WERI-Rb-1 (cell line): ENCODE data around the gene TACC3.
A peak's percentile ranks its signal among the peaks of the same experiment; 100 is the strongest.

Source experiments
- DNase-seq: peaks from one replicate; pipeline ENCODE4 v3.0.0-alpha.2; 2020
- H3K27ac ChIP-seq: fragments of 250-450 bp; sonication (Bioruptor Pico); 2 replicates; pipeline ENCODE4 v1.5.1; 2020; ENCODE audit warnings: mild to moderate bottlenecking, moderate library complexity
- H3K27me3 ChIP-seq: fragments of 250-450 bp; sonication (Bioruptor Pico); 2 replicates; pipeline ENCODE4 v1.5.1; 2021; ENCODE audit warnings: mild to moderate bottlenecking, low read depth, moderate library complexity; ENCODE audit not compliant: insufficient read depth, severe bottlenecking
- H3K36me3 ChIP-seq: fragments of 250-450 bp; sonication (Bioruptor Pico); 2 replicates; pipeline ENCODE4 v1.5.1; 2020; ENCODE audit warnings: mild to moderate bottlenecking, moderate library complexity
- H3K4me3 ChIP-seq: 2 replicates; pipeline ENCODE4 v1.5.1; 2011; ENCODE audit warnings: low read depth, mild to moderate bottlenecking, control low read depth, low read length
- H3K9me3 ChIP-seq: fragments of 250-450 bp; sonication (Bioruptor Pico); 2 replicates; pipeline ENCODE4 v1.5.1; 2021; ENCODE audit warnings: mild to moderate bottlenecking, moderate library complexity; ENCODE audit not compliant: severe bottlenecking
- CTCF ChIP-seq: IDR thresholded peaks from 2 replicates; pipeline ENCODE4 v1.5.1; 2011; ENCODE audit warnings: low read depth, mild to moderate bottlenecking, control low read depth, inconsistent platforms, low read length

TACC3 gene

DNA sequence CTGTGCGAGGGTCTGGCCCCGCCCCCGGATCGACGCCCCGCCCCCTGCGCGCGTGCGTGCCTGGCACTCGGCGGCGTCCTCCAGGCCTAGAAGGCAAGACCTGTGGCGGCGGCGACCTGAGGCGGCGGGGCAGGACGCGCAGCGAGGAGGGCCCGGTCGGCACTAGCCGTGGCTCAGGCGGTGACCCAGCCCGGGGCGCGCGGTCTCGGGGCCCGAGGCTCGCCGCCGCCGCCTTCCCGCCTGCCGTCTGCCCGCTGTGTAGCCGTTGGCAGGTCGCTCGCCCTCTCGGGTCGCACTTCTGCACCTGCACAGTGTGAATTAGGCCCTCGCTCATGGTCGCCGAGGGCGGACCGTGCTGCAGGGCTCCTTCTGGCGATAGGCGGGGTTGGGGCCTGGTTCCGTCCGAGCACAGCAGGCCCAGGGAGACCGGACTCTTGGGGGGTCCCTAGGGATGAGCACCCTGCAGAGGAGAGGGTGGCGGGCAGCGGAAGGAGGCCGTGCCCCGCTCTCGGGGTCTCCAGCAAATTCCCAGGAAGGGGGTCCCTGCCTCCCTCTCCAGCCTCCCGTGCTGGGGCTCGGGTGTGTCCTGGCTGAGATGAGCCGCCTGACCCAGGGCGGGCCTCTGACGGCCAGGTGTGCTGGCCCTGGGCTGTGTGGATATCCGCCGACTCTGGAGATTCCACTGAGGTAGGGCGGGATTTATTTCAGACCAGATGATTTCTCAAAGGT lies 36.7 kb upstream of the TACC3 start:
- peak; percentile 59 for DNase-seq
- Histone ChIP-seq H3K27me3 (no peaks in the 10 kb centered on the region), H3K9me3 (no peaks in the 10 kb centered on the region), H3K27ac (no peak overlapping the region), H3K4me3 (no peak overlapping the region), H3K36me3 (peaks cover 6% of the 10 kb centered on the region; the same call in 1 of the 2 replicates)
- no peak for TF ChIP-seq CTCF

- Histone ChIP-seq H3K36me3 (peaks cover 13% of the 10 kb centered on the region), H3K9me3 (no peaks in the 10 kb centered on the region), H3K27me3 (no peaks in the 10 kb centered on the region), H3K4me3 (no peak overlapping the region), H3K27ac (no peak overlapping the region; the same call in 1 of the 2 replicates)
- DNase-seq: peak; percentile 74
- no peak for TF ChIP-seq CTCF
Measured at GRCh38 chr4:1685235-1686150, 35.8 kb upstream of the TACC3 start.

DNA sequence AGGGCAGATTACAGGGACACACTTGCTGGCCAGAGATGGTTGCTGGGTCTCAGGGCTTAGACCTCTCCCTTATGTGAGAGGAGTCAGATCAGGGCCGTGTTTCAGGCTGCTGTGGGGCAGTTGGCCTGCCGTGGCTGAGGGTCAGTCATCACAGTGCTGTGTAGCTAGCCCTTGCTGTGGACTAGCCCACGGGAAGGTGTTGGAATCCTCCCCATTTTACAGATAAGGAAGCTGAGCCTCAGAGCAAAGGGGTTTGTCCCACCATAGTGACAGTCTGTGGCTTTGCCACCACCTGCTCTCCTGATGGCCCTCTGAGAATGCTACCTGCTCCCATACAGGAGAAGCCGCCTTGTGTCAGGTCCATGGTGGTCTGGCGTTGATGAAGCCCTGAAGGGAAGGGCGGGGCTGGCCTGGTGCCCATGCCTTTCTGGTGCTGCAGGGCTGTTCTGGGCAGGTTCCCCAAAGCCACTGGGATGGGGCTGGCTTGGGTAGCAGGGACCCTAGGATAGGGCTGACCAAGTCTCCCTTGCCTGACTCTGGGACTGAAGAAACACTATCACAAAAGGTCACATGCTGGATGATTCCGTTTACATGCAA lies 34.8 kb upstream of the TACC3 start:
- no peaks in the 10 kb centered on the region for H3K27me3 ChIP-seq
- H3K4me3 ChIP-seq: no peak overlapping the region
- H3K9me3 ChIP-seq: no peaks in the 10 kb centered on the region
- peak overlapping the region; percentile 66 for H3K27ac ChIP-seq
- H3K36me3 ChIP-seq: peaks cover 23% of the 10 kb centered on the region
- DNase-seq: peak; percentile 45
- no peak for TF ChIP-seq CTCF

- Histone ChIP-seq H3K9me3 (no peaks in the 10 kb centered on the region), H3K36me3 (peaks cover 65% of the 10 kb centered on the region), H3K4me3 (no peak overlapping the region), H3K27me3 (no peaks in the 10 kb centered on the region), H3K27ac (no peak overlapping the region)
- DNase-seq: no peak
- TF ChIP-seq CTCF: no peak
Measured at GRCh38 chr4:1690698-1691097, 30.6 kb upstream of the TACC3 start.

DNA sequence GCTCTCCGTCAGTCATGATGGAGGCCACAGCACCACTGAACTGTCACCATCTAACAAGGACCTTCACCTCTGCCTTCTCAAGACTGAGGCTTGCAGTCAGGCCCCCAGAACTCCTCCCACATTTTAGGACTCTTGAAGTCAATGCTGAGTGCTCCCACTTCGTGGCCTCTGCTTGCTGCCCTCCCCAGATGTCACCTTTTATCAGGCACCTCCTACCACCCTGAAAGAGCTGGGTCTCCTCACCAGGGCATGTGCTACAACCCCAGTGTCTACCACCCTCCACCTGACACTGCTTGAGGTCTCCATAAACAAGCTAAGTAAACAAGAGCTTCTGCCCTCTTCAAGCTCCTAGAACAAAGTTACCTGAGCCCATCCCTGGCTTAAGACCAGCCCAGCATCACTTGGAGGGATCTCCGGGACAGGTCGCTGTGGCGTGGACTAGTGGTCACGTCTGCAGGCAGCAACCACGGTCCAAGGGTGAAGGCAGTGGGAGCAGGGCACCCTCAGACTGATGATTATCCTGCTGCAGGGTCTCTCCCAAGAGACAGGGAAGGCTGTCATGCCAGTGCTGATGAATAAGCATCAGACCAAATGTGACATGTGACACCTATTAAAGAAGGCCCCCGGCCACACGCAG lies 29.5 kb upstream of the TACC3 start:
- Histone ChIP-seq H3K27me3 (no peaks in the 10 kb centered on the region), H3K36me3 (peaks cover 75% of the 10 kb centered on the region), H3K9me3 (no peaks in the 10 kb centered on the region), H3K4me3 (no peak overlapping the region), H3K27ac (no peak overlapping the region)
- no peak for TF ChIP-seq CTCF
- DNase-seq: no peak
